GM19467 (cell line): ENCODE results near the gene MACROD2.
A peak's percentile ranks its signal among the peaks of the same experiment; 100 is the strongest.
"Not testable (repeated sequence)": the region's sequence is repeated elsewhere in the genome, so short reads cannot be mapped to it uniquely, and the experiment has no call there.

ENCODE experiments used
- ATAC-seq: cut with Tn5 transposase; IDR thresholded peaks from one replicate; pipeline ENCODE4 v1.9.1; 2021; ENCODE audit warnings: mild to moderate bottlenecking, moderate library complexity; ENCODE audit not compliant: unreplicated experiment

Gene MACROD2

GRCh38 chr20:14925300-14925699, 930.0 kb downstream of the MACROD2 start:
- no peak for ATAC-seq

GRCh38 chr20:14926436-14926835, 931.1 kb downstream of the MACROD2 start:
- ATAC-seq, result not testable (repeated sequence)

DNA sequence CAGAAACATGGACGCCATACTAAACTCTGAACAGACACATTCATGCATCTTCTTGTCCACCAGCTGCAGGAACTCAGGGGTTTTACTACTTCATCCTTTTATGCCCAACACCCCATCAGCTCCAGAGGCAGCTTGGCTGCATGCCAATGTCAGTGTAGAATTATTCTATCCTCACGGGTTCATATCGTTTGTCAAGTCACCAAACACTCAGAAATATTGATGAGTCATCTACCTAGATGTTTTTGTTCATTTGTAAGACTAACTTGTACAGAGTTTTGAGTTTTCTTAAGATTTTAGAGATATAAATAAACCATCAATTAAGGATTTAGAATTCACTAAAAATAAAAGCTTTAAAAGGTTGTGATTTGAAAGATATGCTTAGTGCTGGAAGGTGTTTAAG, 932.8 kb downstream of the MACROD2 start:
- ATAC-seq, result no peak

GRCh38 chr20:14929388-14929787, 934.1 kb downstream of the MACROD2 start:
- ATAC-seq, result no peak

GRCh38 chr20:14932040-14932439, 936.7 kb downstream of the MACROD2 start:
- no peak for ATAC-seq

- no peak for ATAC-seq
Measured at GRCh38 chr20:14935285-14935684, 940.0 kb downstream of the MACROD2 start.

DNA sequence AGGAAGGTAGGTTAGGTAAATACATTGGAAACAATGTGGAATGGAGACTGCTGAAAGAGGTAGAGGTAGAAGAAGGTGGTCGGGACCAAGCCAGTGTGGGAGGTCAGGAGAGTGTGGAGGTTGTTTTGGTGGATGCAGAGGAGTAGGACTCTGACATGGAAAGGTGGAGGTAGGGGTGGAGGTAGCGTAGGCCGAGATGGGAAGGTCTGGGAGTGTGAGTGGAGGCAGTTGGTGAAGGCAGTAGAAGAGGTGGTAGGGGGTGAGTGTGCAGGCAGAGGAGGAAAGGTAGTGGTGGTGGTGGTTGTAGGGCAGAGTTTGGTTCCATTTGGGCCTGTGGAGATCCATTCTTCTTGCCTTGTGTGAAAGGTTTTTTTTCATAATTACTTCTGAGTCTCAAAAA, 941.7 kb downstream of the MACROD2 start:
- no peak for ATAC-seq

- no peak for ATAC-seq
Measured at GRCh38 chr20:14937846-14938245, 942.5 kb downstream of the MACROD2 start.

DNA sequence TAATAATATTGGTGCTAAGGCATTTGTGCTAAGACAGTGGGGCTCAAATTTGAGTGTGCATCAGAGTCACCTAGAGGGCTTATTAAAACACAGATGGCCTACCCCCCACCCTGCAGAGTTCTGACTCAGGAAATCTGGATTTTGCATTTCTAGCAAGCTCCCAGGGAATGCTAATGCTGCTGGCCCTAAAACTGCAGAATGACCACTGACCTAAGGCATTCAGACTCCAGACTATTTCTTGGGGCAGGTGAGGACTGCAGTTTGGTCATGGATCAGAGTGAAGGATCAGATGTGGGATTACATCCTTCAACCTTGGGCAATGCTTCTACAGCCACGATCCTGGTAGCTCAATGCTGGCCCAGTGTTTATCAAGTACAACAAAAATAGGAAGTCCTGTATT, 952.2 kb downstream of the MACROD2 start:
- no peak for ATAC-seq

- ATAC-seq, result no peak
Measured at GRCh38 chr20:14947946-14948345, 952.6 kb downstream of the MACROD2 start.

DNA sequence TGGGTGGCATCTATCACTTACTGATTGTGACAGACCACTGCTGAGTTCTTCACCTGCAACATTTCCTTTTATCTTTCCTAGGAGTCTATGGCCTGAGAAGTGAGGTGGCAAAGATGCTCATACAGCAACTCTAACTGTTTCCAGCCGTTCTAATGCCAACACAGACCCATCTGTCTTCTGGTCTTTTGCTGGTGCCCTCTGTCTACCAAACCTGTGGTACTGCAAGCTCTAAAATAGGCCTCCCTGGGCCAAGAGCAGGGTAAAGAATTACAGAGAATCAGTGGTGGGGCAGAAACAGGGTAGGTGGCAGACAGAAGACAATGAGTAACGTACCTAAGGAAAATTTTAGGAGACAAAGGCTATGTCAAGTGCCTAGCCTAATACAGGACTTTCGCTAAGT, 953.1 kb downstream of the MACROD2 start:
- no peak for ATAC-seq

GRCh38 chr20:14950633-14951032, 955.3 kb downstream of the MACROD2 start:
- peak; percentile 14 for ATAC-seq

- ATAC-seq, result peak; percentile 51
Measured at GRCh38 chr20:14951105-14951504, 955.8 kb downstream of the MACROD2 start.

- no peak for ATAC-seq
Measured at GRCh38 chr20:14951707-14952418, 956.5 kb downstream of the MACROD2 start.

DNA sequence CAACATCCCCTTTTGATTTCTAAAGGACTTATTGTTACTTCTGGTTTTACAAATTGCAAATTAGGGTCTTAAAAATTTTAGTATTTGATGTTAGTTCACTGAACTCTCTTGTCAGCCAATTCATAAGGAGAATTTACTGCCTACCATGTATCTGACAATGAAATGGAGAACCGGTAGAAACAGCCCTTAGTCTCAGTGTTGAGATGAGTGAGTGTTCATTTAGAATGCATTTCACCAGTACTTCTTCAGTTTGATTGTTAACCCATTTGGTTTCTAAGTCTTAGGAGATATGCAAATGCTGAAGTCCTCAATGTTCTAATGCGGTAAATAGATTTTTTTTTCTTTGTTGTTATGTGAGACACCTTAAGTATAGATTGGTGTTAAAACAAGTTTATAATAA, 958.4 kb downstream of the MACROD2 start:
- no peak for ATAC-seq

DNA sequence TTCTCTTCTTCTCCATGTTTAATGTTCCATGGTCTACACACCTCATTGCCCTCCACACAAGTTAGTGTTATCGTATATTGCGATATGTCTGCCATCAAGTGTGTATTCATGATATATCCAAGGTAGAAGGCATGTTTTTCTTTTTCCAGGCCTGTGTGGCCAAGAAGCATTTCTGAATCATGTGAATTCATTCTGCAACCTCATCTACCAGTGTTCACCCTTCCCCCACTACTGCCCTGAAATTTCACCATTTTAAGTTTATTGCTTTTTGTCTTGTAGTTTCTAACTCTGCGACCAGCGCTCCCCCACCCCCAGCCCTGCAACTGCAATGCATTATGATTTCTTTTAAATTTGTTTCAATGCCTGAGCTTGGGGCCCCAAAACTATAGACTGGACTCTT, 960.1 kb downstream of the MACROD2 start:
- ATAC-seq, result no peak

DNA sequence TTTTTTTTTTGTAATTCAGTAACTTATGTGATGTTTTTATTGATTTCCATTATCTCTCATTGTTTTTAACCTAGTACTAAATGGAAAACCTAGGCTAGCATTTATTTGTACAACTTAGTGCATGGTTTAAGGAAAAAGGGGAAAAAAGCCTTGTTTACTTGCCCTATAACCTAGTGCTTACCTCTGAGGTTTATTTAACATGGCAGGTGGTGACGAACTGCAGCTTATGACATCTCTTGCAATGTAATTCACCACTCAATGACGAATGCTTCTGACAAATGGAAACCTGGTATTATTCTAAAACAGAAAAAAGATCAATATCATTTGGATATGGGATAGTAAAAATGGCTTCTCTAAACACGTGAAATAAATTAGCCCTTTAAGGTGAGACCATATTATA, 960.7 kb downstream of the MACROD2 start:
- no peak for ATAC-seq

DNA sequence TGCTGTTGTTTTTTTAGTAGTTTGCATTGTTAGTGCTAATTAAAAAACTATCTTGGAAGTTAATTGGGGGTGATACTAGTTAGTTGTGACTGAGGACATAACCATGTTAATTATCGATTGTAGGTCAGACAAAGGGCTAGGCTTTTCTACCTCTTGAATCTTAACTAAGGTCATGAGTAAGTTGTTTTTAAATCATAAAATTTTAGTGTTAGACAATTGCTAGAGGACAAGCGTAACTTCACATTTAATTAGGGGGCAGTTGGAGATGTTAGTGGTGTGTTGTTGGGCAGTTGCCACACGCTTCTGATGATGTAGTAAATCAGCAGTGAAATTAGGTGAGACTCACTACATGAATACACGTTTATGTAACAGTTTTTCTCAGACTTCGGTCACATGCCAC, 961.2 kb downstream of the MACROD2 start:
- no peak for ATAC-seq

DNA sequence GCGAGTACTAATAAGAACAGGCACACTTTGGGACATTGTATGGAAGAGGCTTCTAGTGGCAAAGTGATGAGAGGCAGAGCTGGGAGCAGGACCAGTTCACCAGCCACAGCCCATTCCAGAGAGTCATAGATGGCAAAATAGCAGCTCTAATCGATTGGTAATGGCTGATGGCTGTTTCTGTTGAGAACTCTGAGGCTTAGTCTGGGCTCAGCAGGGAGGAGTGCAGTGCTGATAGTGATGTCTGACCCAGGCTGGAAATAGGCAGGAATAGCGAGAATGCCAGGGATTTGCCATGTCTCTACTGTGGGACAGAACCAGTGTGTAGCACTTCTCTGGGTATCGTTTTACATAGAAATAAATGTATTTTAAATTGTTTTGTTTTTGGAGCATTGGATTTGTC, 962.1 kb downstream of the MACROD2 start:
- no peak for ATAC-seq

- no peak for ATAC-seq
Measured at GRCh38 chr20:14958626-14959025, 963.3 kb downstream of the MACROD2 start.

DNA sequence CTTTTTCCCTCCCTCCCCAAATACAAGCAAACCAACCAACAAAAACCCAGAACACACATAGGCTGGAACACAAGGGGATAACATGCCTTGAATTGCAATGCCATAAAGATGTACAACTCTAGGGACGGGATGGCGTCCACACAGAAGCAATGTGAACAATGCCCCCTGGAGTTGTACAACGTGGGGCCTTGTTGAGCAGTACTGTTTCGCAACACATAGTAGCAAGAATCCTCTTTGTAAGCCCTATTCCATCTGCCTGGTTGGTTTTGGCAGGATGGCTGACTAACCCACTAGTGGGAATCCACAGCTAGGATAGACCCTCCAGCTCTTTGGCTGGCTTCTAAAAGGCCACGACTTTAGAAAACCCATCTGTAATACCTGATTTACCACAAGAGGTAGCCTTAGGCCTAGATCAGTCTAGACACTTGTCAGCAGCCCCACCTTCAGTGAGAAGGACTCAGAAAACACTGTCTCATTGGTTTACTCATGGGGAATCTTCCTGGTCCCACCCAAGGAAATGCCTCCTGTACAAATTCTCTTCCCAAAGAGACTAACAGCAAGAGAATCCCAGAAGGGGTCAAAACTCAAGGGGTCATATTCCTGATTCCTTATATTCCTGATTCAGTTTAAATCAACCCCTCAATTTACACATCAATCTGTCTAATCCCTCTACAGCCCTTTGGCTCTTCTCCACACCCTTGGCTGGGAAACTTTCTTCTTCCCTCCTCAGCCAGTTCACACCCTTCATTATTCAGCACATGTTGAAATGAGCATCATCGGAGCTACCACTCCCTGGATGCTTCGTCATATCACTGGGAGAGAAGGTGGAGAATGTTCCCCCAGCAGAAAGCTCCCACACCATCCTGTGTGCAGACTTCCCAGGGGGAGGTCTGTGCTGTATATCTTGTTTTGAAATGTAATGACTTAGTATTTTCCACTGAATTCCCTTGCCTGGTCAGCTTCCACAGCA, 964.5 kb downstream of the MACROD2 start:
- no peak for ATAC-seq

GRCh38 chr20:14960831-14961230, 965.5 kb downstream of the MACROD2 start:
- no peak for ATAC-seq
